Measurements from ENCODE around the gene ERVK3-1. TPM values are rescaled to one million over a fixed set of nuclear protein-coding genes. Genes with fewer than 3 reads are reported as not detected.

Gene ERVK3-1
- polyA plus RNA-seq, 1 of the 3 experiments (the other 2 are of a cell fraction), result 69.4 TPM

DNA sequence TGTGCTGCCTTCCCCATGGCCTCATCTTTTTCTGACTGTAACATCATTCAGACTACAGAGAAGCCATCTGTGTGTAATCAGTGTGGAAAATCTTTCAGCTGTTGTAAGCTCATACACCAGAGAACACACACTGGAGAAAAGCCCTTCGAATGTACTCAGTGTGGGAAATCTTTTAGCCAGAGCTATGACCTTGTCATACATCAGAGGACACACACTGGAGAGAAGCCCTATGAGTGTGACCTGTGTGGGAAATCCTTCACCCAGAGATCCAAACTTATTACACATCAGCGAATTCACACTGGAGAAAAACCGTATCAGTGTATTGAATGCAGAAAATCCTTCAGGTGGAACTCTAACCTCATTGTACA lies 43.6 kb upstream of the ERVK3-1 start (continued):
- TF ChIP-seq, protein P1, sequence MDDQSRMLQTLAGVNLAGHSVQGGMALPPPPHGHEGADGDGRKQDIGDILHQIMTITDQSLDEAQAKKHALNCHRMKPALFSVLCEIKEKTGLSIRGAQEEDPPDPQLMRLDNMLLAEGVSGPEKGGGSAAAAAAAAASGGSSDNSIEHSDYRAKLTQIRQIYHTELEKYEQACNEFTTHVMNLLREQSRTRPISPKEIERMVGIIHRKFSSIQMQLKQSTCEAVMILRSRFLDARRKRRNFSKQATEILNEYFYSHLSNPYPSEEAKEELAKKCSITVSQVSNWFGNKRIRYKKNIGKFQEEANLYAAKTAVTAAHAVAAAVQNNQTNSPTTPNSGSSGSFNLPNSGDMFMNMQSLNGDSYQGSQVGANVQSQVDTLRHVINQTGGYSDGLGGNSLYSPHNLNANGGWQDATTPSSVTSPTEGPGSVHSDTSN (IDR thresholded peaks at IDR 0.05), result no peak
- TF ChIP-seq, protein P2, sequence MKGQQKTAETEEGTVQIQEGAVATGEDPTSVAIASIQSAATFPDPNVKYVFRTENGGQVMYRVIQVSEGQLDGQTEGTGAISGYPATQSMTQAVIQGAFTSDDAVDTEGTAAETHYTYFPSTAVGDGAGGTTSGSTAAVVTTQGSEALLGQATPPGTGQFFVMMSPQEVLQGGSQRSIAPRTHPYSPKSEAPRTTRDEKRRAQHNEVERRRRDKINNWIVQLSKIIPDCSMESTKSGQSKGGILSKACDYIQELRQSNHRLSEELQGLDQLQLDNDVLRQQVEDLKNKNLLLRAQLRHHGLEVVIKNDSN (IDR thresholded peaks at IDR 0.05; ENCODE audit: borderline replicate concordance, low read depth), result no peak
- TF ChIP-seq MEF2A (IDR thresholded peaks at IDR 0.05; ENCODE audit: borderline replicate concordance, low read depth), result no peak
- TF ChIP-seq, protein P3, sequence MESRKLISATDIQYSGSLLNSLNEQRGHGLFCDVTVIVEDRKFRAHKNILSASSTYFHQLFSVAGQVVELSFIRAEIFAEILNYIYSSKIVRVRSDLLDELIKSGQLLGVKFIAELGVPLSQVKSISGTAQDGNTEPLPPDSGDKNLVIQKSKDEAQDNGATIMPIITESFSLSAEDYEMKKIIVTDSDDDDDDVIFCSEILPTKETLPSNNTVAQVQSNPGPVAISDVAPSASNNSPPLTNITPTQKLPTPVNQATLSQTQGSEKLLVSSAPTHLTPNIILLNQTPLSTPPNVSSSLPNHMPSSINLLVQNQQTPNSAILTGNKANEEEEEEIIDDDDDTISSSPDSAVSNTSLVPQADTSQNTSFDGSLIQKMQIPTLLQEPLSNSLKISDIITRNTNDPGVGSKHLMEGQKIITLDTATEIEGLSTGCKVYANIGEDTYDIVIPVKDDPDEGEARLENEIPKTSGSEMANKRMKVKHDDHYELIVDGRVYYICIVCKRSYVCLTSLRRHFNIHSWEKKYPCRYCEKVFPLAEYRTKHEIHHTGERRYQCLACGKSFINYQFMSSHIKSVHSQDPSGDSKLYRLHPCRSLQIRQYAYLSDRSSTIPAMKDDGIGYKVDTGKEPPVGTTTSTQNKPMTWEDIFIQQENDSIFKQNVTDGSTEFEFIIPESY (IDR thresholded peaks at IDR 0.05; ENCODE audit: borderline replicate concordance, low read depth), result no peak

DNA sequence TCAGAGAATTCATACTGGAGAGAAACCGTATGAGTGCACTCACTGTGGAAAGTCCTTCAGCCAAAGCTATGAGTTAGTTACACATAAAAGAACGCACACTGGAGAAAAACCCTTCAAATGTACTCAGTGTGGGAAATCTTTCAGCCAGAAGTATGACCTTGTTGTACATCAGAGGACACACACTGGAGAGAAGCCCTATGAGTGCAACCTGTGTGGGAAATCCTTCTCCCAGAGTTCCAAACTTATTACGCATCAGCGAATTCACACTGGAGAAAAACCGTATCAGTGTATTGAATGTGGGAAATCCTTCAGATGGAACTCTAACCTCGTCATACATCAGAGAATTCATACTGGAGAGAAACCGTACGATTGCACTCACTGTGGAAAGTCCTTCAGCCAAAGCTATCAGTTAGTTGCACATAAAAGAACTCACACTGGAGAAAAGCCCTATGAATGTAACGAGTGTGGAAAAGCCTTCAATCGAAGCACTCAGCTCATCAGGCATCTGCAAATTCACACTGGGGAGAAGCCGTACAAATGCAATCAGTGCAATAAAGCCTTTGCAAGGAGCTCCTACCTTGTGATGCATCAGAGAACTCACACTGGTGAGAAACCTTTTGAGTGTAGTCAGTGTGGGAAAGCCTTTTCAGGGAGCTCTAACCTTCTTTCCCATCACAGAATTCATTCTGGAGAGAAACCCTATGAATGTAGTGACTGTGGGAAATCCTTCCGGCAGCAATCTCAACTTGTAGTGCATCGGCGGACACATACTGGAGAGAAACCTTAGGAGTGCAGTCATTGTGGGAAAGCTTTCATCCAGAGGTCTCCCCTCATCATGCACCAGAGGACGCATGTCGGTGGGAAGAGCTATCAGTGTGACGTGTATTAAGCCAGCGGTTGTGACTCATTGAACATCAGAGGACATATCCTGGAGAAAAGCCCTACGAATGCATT lies 42.9 kb upstream of the ERVK3-1 start:
- Histone ChIP-seq H3K36me3 (replicated peaks in 1 of 2; ENCODE audit: control insufficient read depth in 1 of 2, insufficient read depth in 2 of 2, low read length in 1 of 2) (peaks cover 0 to 34% of the 10 kb centered on the region in 2 experiments), H3K4me1 (ENCODE audit: control insufficient read depth in 1 of 2, insufficient read depth in 2 of 2, low read depth in 1 of 2, low read length in 1 of 2) (no peaks in the 10 kb centered on the region), H3K9me3 (peaks cover 35% of the 10 kb centered on the region), H3K27me3 (ENCODE audit: insufficient read depth) (no peaks in the 10 kb centered on the region), H4K20me1 (ENCODE audit: insufficient read depth) (no peaks in the 10 kb centered on the region), H3K79me2 (ENCODE audit: insufficient read depth) (no peaks in the 10 kb centered on the region), H3K9me2 (no peaks in the 10 kb centered on the region), H3K4me2 (no peak overlapping the region), H3K4me3 (ENCODE audit: low read depth in 2 of 2, low read length in 1 of 2) (peak overlapping the region in 1 of 2 experiments; percentile 5; a peak in 1 of 4 replicates), H3F3A (replicated peaks; ENCODE audit: insufficient read depth) (peaks cover 9% of the 10 kb centered on the region), H3K27ac (ENCODE audit: low read depth in 2 of 2, low read length in 1 of 2) (no peak overlapping the region), H3K9ac (no peak overlapping the region), H2AFZ (ENCODE audit: low read depth) (no peak overlapping the region)
- WGBS (ENCODE audit: low lambda C conversion rate), result 94% methylated on average over 19 of the region's 19 CpGs
- ChIA-PET POLR2A (no interaction called here), CTCF (no interaction called here)
- TF ChIP-seq MXI1 (IDR thresholded peaks at IDR 0.05; ENCODE audit: low read depth, low read length) (no peak), RXRA (IDR thresholded peaks at IDR 0.05; ENCODE audit: borderline replicate concordance, low read depth) (no peak), TAF1 (IDR thresholded peaks at IDR 0.05; ENCODE audit: borderline replicate concordance, low read depth, low read length) (no peak), POLR2AphosphoS5 (IDR thresholded peaks at IDR 0.05; ENCODE audit: low read depth, low read length) (no peak), FOSL2 (IDR thresholded peaks at IDR 0.05; ENCODE audit: borderline replicate concordance, low read depth) (no peak), TCF12 (IDR thresholded peaks at IDR 0.05) (no peak)
- DNase-seq, result no peak

DNA sequence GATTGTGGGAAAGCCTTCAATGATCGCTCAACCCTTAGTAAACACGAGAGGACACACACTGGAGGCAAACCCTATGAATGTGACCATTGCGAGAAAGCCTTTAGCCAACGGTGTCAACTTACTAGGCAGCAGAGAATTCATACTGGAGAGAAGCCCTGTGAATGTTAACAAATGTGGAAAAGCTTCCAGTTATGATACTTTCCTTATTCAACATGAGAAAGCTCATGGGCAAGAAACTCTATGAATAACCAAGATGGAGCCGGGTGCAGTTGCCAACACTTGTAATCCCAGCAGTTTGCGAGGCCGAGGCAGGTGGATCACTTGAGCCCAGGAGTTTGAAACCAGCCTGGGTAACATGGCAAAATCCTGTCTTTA lies 42.3 kb upstream of the ERVK3-1 start:
- POLR2A ChIA-PET, result no interaction called here
- H3K36me3 ChIP-seq (replicated peaks in 1 of 2; ENCODE audit: control insufficient read depth in 1 of 2, insufficient read depth in 2 of 2, low read length in 1 of 2), result peaks cover 0 to 34% of the 10 kb centered on the region in 2 experiments
- TF ChIP-seq ELF1 (IDR thresholded peaks at IDR 0.05) (no peak), FOXJ3 (CRISPR knock-in tag; IDR thresholded peaks at IDR 0.05) (no peak), POLR2AphosphoS5 (IDR thresholded peaks at IDR 0.05; ENCODE audit: low read depth, low read length) (no peak)
- TF ChIP-seq, protein P4, sequence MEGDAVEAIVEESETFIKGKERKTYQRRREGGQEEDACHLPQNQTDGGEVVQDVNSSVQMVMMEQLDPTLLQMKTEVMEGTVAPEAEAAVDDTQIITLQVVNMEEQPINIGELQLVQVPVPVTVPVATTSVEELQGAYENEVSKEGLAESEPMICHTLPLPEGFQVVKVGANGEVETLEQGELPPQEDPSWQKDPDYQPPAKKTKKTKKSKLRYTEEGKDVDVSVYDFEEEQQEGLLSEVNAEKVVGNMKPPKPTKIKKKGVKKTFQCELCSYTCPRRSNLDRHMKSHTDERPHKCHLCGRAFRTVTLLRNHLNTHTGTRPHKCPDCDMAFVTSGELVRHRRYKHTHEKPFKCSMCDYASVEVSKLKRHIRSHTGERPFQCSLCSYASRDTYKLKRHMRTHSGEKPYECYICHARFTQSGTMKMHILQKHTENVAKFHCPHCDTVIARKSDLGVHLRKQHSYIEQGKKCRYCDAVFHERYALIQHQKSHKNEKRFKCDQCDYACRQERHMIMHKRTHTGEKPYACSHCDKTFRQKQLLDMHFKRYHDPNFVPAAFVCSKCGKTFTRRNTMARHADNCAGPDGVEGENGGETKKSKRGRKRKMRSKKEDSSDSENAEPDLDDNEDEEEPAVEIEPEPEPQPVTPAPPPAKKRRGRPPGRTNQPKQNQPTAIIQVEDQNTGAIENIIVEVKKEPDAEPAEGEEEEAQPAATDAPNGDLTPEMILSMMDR (IDR thresholded peaks at IDR 0.05), result no peak
- TF ChIP-seq, protein P2 (IDR thresholded peaks at IDR 0.05; ENCODE audit: borderline replicate concordance, low read depth), result no peak
- TF ChIP-seq, protein P5, sequence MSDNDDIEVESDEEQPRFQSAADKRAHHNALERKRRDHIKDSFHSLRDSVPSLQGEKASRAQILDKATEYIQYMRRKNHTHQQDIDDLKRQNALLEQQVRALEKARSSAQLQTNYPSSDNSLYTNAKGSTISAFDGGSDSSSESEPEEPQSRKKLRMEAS (IDR thresholded peaks at IDR 0.05; ENCODE audit: low read depth), result no peak
- TF ChIP-seq, protein P1 (IDR thresholded peaks at IDR 0.05), result no peak

More for the DNA sequence above, 42.3 kb upstream of the ERVK3-1 start:
- H3K4me3 ChIP-seq (ENCODE audit: low read depth in 2 of 2, low read length in 1 of 2), result peak overlapping the region in 1 of 2 experiments; percentile 5; a peak in 2 of 4 replicates
- no peak overlapping the region for H3K4me2 ChIP-seq
- H2AFZ ChIP-seq (ENCODE audit: low read depth), result no peak overlapping the region
- H3K4me1 ChIP-seq (ENCODE audit: control insufficient read depth in 1 of 2, insufficient read depth in 2 of 2, low read depth in 1 of 2, low read length in 1 of 2), result no peaks in the 10 kb centered on the region
- no peaks in the 10 kb centered on the region for H3K79me2 ChIP-seq (ENCODE audit: insufficient read depth)
- no peaks in the 10 kb centered on the region for H4K20me1 ChIP-seq (ENCODE audit: insufficient read depth)
- peaks cover 9% of the 10 kb centered on the region for H3F3A ChIP-seq (replicated peaks; ENCODE audit: insufficient read depth)
- peaks cover 35% of the 10 kb centered on the region for H3K9me3 ChIP-seq
- H3K27ac ChIP-seq (ENCODE audit: low read depth in 2 of 2, low read length in 1 of 2), result no peak overlapping the region
- H3K9me2 ChIP-seq, result no peaks in the 10 kb centered on the region
- no peak for DNase-seq
- WGBS (ENCODE audit: low lambda C conversion rate), result 99% methylated on average over 7 of the region's 7 CpGs
- no peaks in the 10 kb centered on the region for H3K27me3 ChIP-seq (ENCODE audit: insufficient read depth)
- CTCF ChIA-PET, result no interaction called here
- no peak overlapping the region for H3K9ac ChIP-seq
